Iris pigment epithelial cell (primary cell): ENCODE results near the gene SAMD8.
"Not testable (repeated sequence)": the region's sequence is repeated elsewhere in the genome, so short reads cannot be mapped to it uniquely, and the experiment has no call there.

Experiments used
- DNase-seq: peaks from one replicate; pipeline ENCODE4 v3.0.0-alpha.2; 2011; ENCODE audit warnings: low read depth

Gene SAMD8

GRCh38 chr10:75140246-75140645, 28.8 kb downstream of the SAMD8 start:
- DNase-seq = no peak

DNA sequence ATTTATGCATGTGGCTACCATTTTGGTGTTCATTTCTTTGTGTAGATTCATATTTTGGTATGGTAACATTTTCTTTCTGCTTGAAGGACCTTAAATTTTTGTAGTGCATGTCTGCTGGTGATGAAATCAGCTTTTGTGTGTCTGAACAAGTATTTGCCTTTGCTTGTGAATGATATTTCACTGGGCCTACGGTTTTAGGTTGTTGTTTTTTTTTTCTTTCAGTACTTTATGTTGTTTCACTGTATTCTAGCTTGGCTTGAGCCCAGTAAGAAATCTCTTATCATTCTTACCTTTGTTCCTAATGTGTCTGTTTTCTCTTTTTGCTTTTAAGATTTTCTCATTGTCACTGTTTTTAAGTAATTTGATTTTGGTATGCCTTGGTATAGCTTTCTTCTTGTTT, 31.9 kb downstream of the SAMD8 start:
- peak; percentile 61 for DNase-seq

DNA sequence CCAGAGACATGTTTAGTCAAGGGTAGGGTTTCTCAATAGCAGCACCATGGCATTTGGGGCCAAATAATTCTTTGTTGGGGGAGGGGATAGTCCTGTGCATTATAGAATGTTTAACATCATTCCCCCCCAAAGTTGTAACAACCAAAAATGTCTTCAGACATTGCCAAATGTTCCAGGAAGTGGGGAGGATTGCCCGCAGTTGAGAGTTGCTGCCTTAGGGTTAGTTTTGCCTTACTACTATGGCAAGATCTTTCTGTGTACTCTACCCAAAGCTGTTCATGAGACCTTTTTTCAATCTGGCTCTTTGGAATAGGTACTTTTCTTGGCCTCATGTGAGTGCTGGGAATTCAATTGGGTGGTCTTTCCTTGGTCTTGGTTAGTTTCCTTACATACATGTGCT, 34.1 kb downstream of the SAMD8 start:
- no peak for DNase-seq

GRCh38 chr10:75146780-75147179, 35.3 kb downstream of the SAMD8 start:
- no peak for DNase-seq

- no peak for DNase-seq
These were observed 39.2 kb downstream of the SAMD8 start for GRCh38 chr10:75150656-75151055.

DNA sequence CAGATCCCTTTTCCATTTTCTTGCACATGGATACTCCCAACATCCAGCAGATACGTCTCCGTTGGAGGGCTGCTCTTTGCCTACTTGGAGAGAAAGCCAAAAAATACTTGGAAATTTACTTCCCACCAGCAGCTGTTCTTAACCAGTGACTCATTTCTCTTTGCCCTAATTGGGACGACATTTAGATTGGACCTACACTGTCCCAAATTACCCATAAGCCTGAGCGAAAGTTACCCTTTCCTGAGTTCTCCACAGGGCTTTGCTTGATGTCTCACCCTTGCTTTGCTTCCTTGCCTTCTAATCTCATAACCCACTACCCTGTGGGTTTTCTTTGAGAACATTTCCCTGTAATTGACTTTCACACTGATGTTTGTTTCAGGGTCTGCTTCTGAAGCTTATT, 48.1 kb downstream of the SAMD8 start:
- DNase-seq = no peak

- peak; percentile 57 for DNase-seq
These were observed 54.5 kb downstream of the SAMD8 start for GRCh38 chr10:75165684-75166622.

GRCh38 chr10:75166623-75166972, 55.1 kb downstream of the SAMD8 start:
- no peak for DNase-seq

GRCh38 chr10:75168275-75168674, 56.8 kb downstream of the SAMD8 start:
- DNase-seq = no peak

- DNase-seq = no peak
These were observed 58.8 kb downstream of the SAMD8 start for GRCh38 chr10:75170215-75170614.

GRCh38 chr10:75175046-75175445, 63.6 kb downstream of the SAMD8 start:
- no peak for DNase-seq

- no peak for DNase-seq
These were observed 64.6 kb downstream of the SAMD8 start for GRCh38 chr10:75176046-75176445.

DNA sequence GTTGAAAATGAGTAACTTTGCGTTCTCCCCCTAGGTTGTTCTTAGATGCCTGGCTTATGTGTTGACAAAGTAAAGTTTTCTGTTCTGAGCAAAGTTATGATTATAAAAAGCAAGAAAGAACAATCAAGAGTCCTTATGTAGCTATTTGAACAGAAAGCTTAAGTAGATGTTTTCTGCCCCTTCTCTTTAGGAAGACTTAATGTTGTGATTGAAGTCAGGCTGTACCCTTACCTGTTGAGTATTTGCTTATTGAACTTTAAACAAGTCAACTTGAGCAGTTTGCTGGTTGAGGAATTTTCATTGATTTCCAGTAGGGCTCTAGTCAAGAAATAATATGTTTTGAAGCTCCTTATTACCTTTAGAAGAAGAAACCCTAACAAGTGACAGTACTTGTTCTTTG, 65.3 kb downstream of the SAMD8 start:
- DNase-seq = no peak

GRCh38 chr10:75179657-75180177, 68.3 kb downstream of the SAMD8 start:
- DNase-seq = peak; percentile 40

- DNase-seq = peak; percentile 21
These were observed 69.1 kb downstream of the SAMD8 start for GRCh38 chr10:75180592-75180991.

GRCh38 chr10:75181073-75181472, 69.6 kb downstream of the SAMD8 start:
- DNase-seq = no peak

- DNase-seq = no peak
These were observed 74.9 kb downstream of the SAMD8 start for GRCh38 chr10:75186310-75186709.

DNA sequence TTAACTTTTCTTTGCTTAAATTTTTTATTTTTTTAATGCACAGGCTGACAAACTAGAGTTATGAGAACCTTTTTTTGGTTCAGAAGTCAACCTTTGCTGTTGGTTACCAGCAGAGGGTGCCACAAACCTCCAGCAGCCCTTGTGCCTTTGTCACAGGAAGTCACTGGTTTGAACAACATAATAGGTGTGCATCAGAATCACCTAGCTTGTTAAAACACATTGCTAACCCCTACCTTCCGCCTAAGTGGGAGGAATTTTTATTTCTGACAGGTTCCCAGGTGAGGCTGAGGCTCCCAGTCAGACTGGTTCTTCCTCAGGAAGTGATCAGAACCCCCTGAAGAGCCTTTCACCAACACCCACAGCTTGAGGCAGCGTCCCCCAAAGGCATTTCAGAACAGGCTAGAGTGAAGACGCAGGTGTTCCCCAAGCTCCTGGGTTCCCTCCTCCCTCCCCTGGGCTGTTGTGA, 76.5 kb downstream of the SAMD8 start:
- DNase-seq = peak; percentile 70

DNA sequence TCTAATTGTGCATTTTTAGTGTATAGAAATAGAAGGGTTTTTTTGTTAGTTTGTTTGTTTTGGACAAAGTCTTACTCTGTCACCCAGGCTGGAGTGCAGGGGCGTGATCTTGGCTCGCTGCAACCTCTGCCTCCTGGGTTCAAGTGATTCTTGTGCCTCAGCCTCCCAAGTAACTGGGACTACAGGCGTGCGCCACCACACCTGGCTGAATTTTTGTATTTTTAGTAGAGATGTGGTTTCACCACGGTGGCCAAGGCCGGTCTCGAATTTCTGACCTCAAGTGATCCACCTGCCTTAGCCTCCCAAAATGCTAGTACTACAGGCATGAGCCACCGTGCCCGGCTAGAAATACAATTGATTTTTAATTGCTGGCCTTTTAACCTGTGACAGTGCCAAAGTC, 77.1 kb downstream of the SAMD8 start:
- DNase-seq = not testable (repeated sequence)

DNA sequence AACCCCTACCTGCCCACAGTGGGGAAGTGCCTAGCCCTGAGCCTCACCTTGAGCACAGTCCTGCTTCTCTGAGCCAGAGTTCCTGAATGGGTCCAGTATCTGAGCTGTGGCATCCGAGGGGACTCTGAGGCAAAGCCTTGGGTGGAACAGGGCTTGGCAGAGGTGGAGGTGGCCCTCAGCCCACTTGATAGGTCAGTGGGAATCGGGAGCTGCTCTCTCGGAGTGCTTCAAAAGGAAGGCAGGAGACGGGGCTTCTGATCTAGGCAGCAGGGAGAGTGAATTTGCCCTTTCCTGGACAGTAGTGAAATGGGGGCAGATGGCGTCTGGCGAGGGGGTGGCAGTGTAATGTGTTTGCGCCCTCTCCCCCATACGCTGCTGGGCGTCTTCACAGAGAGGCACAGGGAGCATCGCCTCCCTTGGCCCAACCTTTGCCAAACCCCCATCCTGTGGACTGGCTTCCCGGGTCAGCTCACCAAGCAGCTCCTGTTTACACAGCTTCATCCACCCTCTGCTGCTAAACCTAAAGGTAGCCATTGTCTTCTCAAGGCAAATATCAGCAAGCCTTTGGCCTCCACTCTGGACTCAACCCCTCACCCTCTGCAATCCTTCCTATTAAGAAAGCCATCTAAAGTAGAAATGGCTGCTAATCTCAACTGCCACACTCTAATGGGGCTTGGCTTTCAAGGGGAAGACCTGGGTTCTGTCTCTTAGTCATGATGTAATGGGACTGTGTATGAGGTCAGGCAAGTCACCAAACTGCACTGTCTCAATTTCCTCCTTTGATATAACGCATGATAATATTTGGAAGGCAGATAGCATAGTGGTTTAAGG, 78.0 kb downstream of the SAMD8 start:
- no peak for DNase-seq

DNA sequence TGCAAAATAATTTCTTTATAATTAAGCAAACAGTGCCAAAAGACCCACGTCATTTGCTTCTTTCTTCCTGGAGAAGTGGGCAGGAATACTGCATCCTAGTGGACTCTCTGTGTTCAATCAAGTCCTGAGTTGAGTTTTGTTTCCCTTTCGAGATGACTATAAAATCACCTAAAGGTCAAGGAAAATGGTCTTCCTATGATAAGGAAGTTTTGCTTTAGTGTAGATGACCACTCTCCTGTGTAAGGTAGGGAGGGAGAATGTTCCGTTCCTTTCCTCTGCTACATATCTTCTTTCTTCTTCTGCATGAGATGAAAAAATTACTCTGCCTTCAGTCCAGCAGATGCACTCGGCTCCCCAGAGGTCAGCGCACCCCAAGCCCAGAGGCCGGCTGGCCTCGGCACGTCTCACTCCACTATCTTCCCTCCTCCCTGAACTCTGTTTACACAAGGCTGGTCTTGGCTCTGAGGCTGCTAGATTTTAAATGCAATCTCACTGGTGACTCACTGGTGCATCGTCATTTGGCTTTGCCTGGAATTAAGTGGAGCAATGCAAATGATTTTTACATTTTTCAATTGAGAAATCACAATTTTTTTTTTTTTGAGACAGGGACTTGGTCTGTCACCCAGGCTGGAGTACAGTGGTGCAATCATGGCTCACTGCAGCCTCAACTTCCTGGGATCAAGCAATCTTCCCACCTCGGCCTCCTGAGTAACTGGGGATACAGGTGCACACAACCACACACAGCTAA, 80.5 kb downstream of the SAMD8 start:
- DNase-seq = peak; percentile 96

DNA sequence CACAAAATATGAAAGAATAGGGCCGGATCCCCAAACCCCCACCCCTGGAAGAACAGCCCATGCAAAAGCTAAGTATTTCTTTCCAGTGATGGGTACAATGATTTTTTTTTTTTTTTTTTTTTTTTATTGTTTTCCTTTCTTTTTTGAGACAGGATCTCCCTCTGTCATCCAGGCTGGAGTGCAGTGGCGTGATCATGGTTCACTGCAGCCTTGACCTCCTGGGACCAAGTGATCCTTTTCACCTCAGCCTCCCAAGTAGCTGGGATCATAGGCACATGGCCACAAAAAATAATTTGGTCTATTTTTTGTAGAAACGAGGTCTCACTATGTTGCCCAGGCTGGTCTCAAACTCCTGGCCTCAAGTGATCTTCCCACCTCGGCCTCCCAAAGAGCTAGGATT, 83.2 kb downstream of the SAMD8 start:
- not testable (repeated sequence) for DNase-seq
